ENCODE data around the gene DCLRE1B.
"Not testable (repeated sequence)": the region's sequence is repeated elsewhere in the genome, so short reads cannot be mapped to it uniquely, and the experiment has no call there.

The DCLRE1B gene

GRCh38 chr1:113948151-113948550 lies 43.0 kb downstream of the DCLRE1B start:
- not testable (repeated sequence) for DNase-seq (ENCODE audit: low spot score)

DNA sequence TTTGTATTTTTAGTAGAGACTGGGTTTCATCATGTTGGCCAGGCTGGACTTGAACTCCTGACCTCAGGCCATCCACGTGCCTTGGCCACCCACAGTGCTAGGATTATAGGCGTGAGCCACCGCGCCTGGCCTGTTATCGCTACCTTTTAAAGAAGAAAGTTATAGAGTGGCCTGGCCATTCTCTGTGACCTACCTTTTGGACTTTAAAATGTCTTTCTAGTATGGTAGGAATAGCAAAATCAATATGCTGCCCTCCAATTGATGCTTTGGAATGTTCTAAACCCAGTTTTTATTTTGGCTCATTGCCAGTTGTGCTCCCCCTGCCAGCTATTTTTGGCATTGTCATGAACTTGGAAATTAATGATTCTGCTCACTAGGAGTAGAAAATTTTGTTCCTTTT lies 43.9 kb downstream of the DCLRE1B start:
- peak; percentile 32 for DNase-seq (ENCODE audit: low spot score)

DNA sequence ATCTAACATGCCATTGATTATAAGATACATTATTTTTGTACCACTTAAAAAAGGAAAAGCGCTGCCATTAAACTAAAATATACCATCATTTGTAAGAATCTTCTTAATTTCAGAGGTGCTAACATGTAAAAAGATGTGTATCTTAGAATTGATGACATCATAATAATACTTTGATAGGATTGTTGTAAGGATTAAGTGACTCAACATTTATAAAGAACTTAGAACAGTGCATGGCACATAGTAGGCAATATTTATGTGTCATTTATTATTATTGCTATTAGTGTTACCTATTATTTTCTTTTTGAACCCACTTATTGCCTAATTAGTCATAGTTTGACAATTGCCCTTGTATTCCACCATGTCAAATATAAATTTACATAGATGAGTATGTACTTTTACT lies 45.8 kb downstream of the DCLRE1B start:
- no peak for DNase-seq (ENCODE audit: low spot score)

DNA sequence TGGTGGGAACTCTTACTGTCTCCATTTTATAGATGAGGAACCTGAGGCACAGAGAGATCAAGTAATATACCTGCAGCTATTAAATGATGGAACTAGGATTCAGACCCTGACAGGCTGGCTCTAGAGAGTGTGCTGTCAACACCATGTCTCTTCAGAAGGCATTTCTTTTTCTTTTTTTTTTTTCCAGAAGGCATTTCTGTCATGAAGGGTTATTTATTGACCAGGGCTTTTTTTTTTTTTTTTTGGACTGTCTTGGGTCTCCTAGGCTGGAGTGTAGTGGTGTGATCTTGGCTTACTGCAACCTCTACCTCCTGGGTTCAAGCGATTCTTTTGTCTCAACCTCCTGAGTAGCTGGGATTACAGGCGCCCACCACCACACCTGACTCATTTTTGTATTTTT lies 46.6 kb downstream of the DCLRE1B start:
- no peak for DNase-seq (ENCODE audit: low spot score)

DNA sequence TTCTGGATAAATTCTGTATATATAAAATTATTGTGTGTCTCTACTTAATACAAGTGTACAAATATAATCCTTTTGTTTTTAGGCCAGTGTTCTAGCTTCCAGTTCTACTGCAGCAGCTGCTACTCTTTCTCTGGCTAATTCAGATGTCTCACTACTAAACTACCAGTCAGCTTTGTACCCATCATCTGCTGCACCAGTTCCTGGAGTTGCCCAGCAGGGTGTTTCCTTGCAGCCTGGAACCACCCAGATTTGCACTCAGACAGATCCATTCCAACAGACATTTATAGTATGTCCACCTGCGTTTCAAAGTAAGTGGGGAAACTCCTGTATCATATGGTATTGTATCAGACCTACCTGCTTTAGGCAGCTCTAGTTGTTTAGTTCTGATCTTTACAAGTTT lies 52.9 kb downstream of the DCLRE1B start:
- DNase-seq (ENCODE audit: low spot score), result peak; percentile 17

DNA sequence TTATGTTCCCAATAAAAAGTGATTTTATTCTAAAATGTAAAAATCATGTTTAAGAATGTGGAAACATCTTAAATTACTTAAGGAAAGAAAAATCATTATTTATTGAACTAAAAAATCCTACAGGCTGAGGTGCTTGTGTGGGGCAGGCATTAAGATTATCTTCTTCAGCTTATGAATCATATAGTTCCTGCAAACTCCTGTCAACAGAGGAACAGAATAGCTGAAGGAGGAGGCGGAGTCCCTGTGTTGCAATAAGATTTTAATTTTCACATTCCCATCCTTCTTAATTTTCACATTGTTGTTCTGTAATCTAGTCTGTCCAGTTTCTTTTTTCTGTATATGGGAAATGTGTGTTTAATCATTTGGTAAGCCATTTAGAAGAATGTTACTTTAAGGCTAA lies 53.6 kb downstream of the DCLRE1B start:
- DNase-seq (ENCODE audit: low spot score), result no peak

DNA sequence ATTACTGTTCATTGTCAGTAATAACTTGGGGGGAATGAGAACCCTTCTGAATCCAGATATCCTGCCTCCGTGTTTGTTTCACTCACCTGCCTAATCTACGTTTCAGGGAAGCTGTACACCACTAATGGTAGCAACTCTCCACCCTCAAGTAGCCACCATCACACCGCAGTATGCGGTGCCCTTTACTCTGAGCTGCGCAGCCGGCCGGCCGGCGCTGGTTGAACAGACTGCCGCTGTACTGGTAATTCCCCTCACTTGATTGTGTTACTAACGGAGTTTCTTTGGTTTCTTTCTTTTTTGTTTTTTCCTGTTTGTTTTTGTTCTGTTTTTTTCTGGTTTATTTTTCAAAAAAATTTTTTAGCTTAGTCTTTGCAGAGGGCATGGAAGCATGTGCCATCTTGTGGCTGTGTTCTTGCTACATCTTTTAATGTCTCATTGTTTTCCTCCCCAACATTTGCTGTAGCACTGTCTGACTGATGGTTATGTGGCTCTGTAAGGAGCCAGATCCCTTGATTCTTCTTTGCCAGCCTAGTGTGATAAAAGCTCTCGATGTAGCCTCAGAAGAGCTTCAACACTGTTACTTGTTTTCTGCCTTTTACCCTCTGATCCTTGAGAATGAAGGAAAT lies 58.3 kb downstream of the DCLRE1B start:
- DNase-seq (ENCODE audit: low spot score), result peak; percentile 16
